DMS153 treated with DMSO at 0.1 percent for 48 hours (cell line): Measurements from ENCODE around the gene VPS51.
"Not testable (repeated sequence)": the region's sequence is repeated elsewhere in the genome, so short reads cannot be mapped to it uniquely, and the experiment has no call there.

Experiments used
- DNase-seq: peaks from one replicate; lab custom pipeline; 2025; ENCODE audit not compliant: unreplicated experiment; lab: John Stamatoyannopoulos, UW

VPS51 gene

GRCh38 chr11:65132238-65132987, 36.4 kb downstream of the VPS51 start:
- DNase-seq, result no peak

- no peak for DNase-seq
Measured at GRCh38 chr11:65132988-65133700, 37.1 kb downstream of the VPS51 start.

- DNase-seq, result no peak
Measured at GRCh38 chr11:65133724-65134123, 37.7 kb downstream of the VPS51 start.

GRCh38 chr11:65134240-65134951, 38.4 kb downstream of the VPS51 start, which contains the start of gene SYVN1:
Gene SYVN1 (minus strand): TSS chr11:65134519. CDS start chr11:65133601, 918 bp downstream.
- no peak for DNase-seq

- DNase-seq, result peak; percentile 97
Measured at GRCh38 chr11:65134952-65135632, 39.1 kb downstream of the VPS51 start.

- no peak for DNase-seq
Measured at GRCh38 chr11:65135633-65136145, 39.7 kb downstream of the VPS51 start.

- no peak for DNase-seq
Measured at GRCh38 chr11:65136515-65137096, 40.6 kb downstream of the VPS51 start.

GRCh38 chr11:65141896-65142494, 46.0 kb downstream of the VPS51 start:
- DNase-seq, result no peak

GRCh38 chr11:65147352-65148075, 51.5 kb downstream of the VPS51 start:
- no peak for DNase-seq

GRCh38 chr11:65148657-65149056, 52.6 kb downstream of the VPS51 start:
- no peak for DNase-seq

- DNase-seq, result not testable (repeated sequence)
Measured at GRCh38 chr11:65150131-65150508, 54.1 kb downstream of the VPS51 start.

- peak; percentile 64 for DNase-seq
Measured at GRCh38 chr11:65150509-65151299, 54.7 kb downstream of the VPS51 start.

- no peak for DNase-seq
Measured at GRCh38 chr11:65151331-65151899, 55.4 kb downstream of the VPS51 start.

GRCh38 chr11:65152122-65152521, 56.1 kb downstream of the VPS51 start:
- no peak for DNase-seq

- no peak for DNase-seq
Measured at GRCh38 chr11:65156256-65156655, 60.2 kb downstream of the VPS51 start.

GRCh38 chr11:65156926-65157325, 60.9 kb downstream of the VPS51 start:
- no peak for DNase-seq

- no peak for DNase-seq
Measured at GRCh38 chr11:65157336-65157735, 61.3 kb downstream of the VPS51 start.

- no peak for DNase-seq
Measured at GRCh38 chr11:65159012-65159411, 63.0 kb downstream of the VPS51 start.
